ENCODE data around the gene KIAA0408. TPM values are rescaled to one million over a fixed set of nuclear protein-coding genes. Genes with fewer than 3 reads are reported as not detected.

The KIAA0408 gene
- total RNA-seq, 1 donor from 2014 or later, result 0.91 TPM

DNA sequence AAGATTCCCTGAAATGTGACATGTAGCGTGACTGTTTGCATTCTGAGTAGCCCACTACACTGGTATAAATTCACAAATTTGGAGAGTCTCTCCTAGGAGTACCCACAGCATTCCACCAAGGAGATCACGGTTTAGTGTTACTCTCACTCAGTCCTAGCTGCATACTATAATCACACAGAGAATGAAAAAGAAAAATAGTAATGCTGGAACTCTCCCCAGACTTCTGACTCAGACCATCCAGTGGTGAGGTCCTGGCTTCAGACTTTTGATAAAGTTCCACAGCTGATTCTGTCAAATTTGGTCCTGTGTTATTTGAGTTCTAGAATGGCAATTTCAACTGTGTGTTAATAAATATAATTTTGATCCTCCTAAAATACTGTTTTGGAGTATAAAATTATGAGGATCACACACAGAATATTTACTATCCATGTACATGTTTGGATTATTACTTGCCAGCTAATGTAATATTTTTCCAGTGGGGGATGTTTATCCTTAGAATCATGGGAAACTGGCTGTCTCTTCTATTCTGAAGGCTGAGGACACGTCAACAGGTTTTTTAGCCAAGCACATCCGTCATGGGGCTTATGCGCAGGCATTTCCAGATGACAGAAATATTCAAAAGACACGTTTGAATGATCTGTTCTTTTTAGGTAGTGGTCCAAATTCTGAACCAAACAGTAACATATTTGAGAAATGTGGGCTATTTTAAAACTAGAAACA, 5.1 kb upstream of the KIAA0408 start:
- no peak for DNase-seq (ENCODE audit: low spot score, unreplicated experiment)
- peaks cover 4% of the 10 kb centered on the region for H3K4me1 Mint-ChIP-seq (ENCODE audit: low read depth)
- no peak overlapping the region for H3K27ac Mint-ChIP-seq
- H3K27me3 Mint-ChIP-seq, result no peaks in the 10 kb centered on the region
- H3K9me3 Mint-ChIP-seq (ENCODE audit: low read depth), result no peaks in the 10 kb centered on the region
- no peak overlapping the region for H3K4me3 Mint-ChIP-seq (ENCODE audit: low read depth)
- TF ChIP-seq CTCF (IDR thresholded peaks at IDR 0.05; ENCODE audit: unreplicated experiment), result no peak
- H3K36me3 Mint-ChIP-seq (ENCODE audit: insufficient read depth), result no peaks in the 10 kb centered on the region

DNA sequence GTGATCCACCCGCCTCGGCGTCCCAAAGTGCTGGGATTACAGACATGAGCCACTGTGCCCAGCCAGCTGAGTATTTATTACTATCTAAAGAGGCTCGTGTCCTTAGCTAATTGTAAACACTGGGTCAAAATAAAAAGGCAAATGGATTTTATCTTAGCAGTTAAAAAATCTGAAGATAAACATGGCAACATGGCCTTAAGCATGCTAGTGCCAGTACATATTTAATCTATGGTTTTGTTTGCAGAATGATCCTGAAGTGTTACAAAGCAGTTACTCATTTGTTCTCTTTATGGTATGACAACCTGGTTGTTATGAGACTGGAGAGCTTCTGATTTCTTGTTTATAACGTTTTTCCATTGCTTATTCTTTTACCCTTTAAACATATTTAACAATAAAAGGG, 3.9 kb upstream of the KIAA0408 start:
- Mint-ChIP-seq H3K27me3 (no peaks in the 10 kb centered on the region), H3K9me3 (ENCODE audit: low read depth) (no peaks in the 10 kb centered on the region), H3K27ac (no peak overlapping the region), H3K36me3 (ENCODE audit: insufficient read depth) (no peaks in the 10 kb centered on the region), H3K4me3 (ENCODE audit: low read depth) (no peak overlapping the region), H3K4me1 (ENCODE audit: low read depth) (peaks cover 15% of the 10 kb centered on the region)
- no peak for TF ChIP-seq CTCF (IDR thresholded peaks at IDR 0.05; ENCODE audit: unreplicated experiment)
- no peak for DNase-seq (ENCODE audit: low spot score, unreplicated experiment)

GRCh38 chr6:127462376-127462775, 3.2 kb upstream of the KIAA0408 start:
- H3K9me3 Mint-ChIP-seq (ENCODE audit: low read depth), result no peaks in the 10 kb centered on the region
- TF ChIP-seq CTCF (IDR thresholded peaks at IDR 0.05; ENCODE audit: unreplicated experiment), result no peak
- no peak overlapping the region for H3K27ac Mint-ChIP-seq
- no peaks in the 10 kb centered on the region for H3K36me3 Mint-ChIP-seq (ENCODE audit: insufficient read depth)
- H3K4me1 Mint-ChIP-seq (ENCODE audit: low read depth), result peaks cover 15% of the 10 kb centered on the region
- H3K27me3 Mint-ChIP-seq, result no peaks in the 10 kb centered on the region
- H3K4me3 Mint-ChIP-seq (ENCODE audit: low read depth), result no peak overlapping the region
- no peak for DNase-seq (ENCODE audit: low spot score, unreplicated experiment)

DNA sequence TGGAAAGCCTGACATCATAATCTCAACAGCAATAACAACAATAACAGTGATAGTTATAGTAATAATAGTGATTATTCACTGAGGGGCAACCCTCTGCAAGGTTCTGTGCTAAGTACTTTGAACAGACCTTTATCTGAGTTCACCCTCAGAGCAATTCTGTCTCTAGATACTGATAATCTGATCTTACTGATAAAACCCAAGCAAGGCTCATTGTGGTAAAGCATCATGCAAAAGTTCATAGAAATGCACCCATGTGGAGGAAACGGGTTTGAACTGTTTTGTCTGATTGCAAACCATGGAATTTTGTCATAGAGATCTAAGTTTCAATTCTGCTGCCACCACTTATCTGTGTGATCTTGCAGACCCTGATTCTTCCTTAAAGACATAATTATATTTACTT, 1.3 kb upstream of the KIAA0408 start:
- no peaks in the 10 kb centered on the region for H3K9me3 Mint-ChIP-seq (ENCODE audit: low read depth)
- H3K27me3 Mint-ChIP-seq, result no peaks in the 10 kb centered on the region
- H3K36me3 Mint-ChIP-seq (ENCODE audit: insufficient read depth), result no peaks in the 10 kb centered on the region
- H3K4me3 Mint-ChIP-seq (ENCODE audit: low read depth), result no peak overlapping the region
- no peak overlapping the region for H3K27ac Mint-ChIP-seq
- DNase-seq (ENCODE audit: low spot score, unreplicated experiment), result no peak
- TF ChIP-seq CTCF (IDR thresholded peaks at IDR 0.05; ENCODE audit: unreplicated experiment), result no peak
- H3K4me1 Mint-ChIP-seq (ENCODE audit: low read depth), result peaks cover 17% of the 10 kb centered on the region

DNA sequence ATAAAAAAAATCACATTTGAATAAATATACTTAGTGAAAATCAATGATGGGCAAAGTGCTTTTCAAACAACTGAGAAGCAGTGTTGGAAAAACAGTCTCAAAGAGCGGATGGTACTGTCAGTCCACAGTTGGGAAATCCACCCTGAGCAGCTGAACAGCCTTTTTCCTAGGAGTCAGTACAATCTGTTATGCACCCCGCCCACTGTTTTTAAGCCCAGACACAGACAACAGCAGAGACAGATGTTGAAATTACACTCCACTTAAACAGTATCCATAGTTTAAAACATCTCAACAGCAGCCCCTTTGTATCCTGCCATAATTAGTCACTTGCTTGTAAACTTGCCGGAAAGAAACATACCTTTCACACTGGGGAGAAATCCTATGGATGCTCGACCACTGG, 372 bp downstream of the KIAA0408 start:
- Mint-ChIP-seq H3K9me3 (ENCODE audit: low read depth) (no peaks in the 10 kb centered on the region), H3K4me3 (ENCODE audit: low read depth) (no peak overlapping the region), H3K36me3 (ENCODE audit: insufficient read depth) (no peaks in the 10 kb centered on the region), H3K27ac (peak overlapping the region; percentile 38), H3K27me3 (no peaks in the 10 kb centered on the region), H3K4me1 (ENCODE audit: low read depth) (peaks cover 16% of the 10 kb centered on the region)
- no peak for DNase-seq (ENCODE audit: low spot score, unreplicated experiment)
- no peak for TF ChIP-seq CTCF (IDR thresholded peaks at IDR 0.05; ENCODE audit: unreplicated experiment)
